PC-3 (cell line): ENCODE results near the gene PPP1R8. TPM values are rescaled to one million over a fixed set of nuclear protein-coding genes. Genes with fewer than 3 reads are reported as not detected.
A peak's percentile ranks its signal among the peaks of the same experiment; 100 is the strongest.

Experiments used
- ATAC-seq: fragments of 200-7000 bp; cut with Tn5 transposase; 2 replicates; pipeline ENCODE4 v1.9.1; 2020; ENCODE audit warnings: mild to moderate bottlenecking, moderate library complexity
- BruUV-seq: library from RNA; stranded (reverse); fragments of 400-500 nt; replicated peaks from 2 replicates; lab custom pipeline; 2021; lab: Mats Ljungman, UMichigan
- CTCF ChIA-PET: fragments of 300-600 bp; sonication (Branson Sonifier 250); formaldehyde crosslinking; loops from one replicate; lab custom pipeline; 2022; ENCODE audit warnings: antibody characterized with exemption; lab: Charles Lee
- POLR2A ChIA-PET: fragments of 300-600 bp; sonication (Branson Sonifier 250); formaldehyde crosslinking; loops from one replicate; lab custom pipeline; 2022; ENCODE audit warnings: antibody characterized with exemption; ENCODE audit not compliant: unreplicated experiment; lab: Charles Lee
- DNase-seq: peaks from one replicate; pipeline ENCODE4 v3.0.0-alpha.2; 2015
- H2AFZ ChIP-seq: fragments of 300-600 bp; sonication (generic); 2 replicates; pipeline ENCODE4 v1.6.0; 2016; ENCODE audit warnings: antibody characterized with exemption, low read length
- H3F3A ChIP-seq: fragments of 300-600 bp; sonication (generic); one replicate; pipeline ENCODE4 v1.6.0; 2017; ENCODE audit warnings: antibody characterized with exemption, low read length, control low read depth, mild to moderate bottlenecking; ENCODE audit not compliant: unreplicated experiment
- H3K27ac ChIP-seq: fragments of 300-600 bp; sonication (generic); 2 replicates; pipeline ENCODE4 v1.5.1; 2016; ENCODE audit warnings: mild to moderate bottlenecking, low read length
- H3K27me3 ChIP-seq: fragments of 300-600 bp; sonication (generic); 2 replicates; pipeline ENCODE4 v1.6.1; 2016; ENCODE audit warnings: low read length, mixed read lengths
- H3K36me3 ChIP-seq: fragments of 300-600 bp; sonication (generic); 2 replicates; pipeline ENCODE4 v1.6.1; 2016; ENCODE audit warnings: low read depth, mixed run types, low read length, mixed read lengths
- H3K4me1 ChIP-seq: fragments of 300-600 bp; sonication (generic); 2 replicates; pipeline ENCODE4 v1.5.1; 2016; ENCODE audit warnings: low read length; ENCODE audit not compliant: insufficient read depth
- H3K4me2 ChIP-seq: fragments of 300-600 bp; sonication (generic); 2 replicates; pipeline ENCODE4 v1.6.0; 2016; ENCODE audit warnings: low read length
- H3K4me3 ChIP-seq: fragments of 300-600 bp; sonication (generic); 2 replicates; pipeline ENCODE4 v1.5.1; 2016; ENCODE audit warnings: mild to moderate bottlenecking, low read length, mixed read lengths
- H3K79me2 ChIP-seq: fragments of 300-600 bp; sonication (generic); 2 replicates; pipeline ENCODE4 v1.6.1; 2017; ENCODE audit warnings: low read length, mixed read lengths
- H3K9ac ChIP-seq: fragments of 300-600 bp; sonication (generic); 2 replicates; pipeline ENCODE4 v1.6.0; 2016; ENCODE audit warnings: mild to moderate bottlenecking, low read length
- H3K9me2 ChIP-seq: fragments of 300-600 bp; sonication (generic); replicated peaks from 2 replicates; pipeline ENCODE4 v1.6.1; 2016; ENCODE audit warnings: mixed run types, low read length, mixed read lengths
- H3K9me3 ChIP-seq: fragments of 300-600 bp; sonication (generic); 2 replicates; pipeline ENCODE4 v1.6.1; 2016; ENCODE audit warnings: low read length, mixed read lengths
- H4K20me1 ChIP-seq: fragments of 300-600 bp; sonication (generic); 2 replicates; pipeline ENCODE4 v1.6.1; 2016; ENCODE audit warnings: low read length, mixed read lengths
- EZH2 ChIP-seq: fragments of 300-600 bp; sonication (generic); IDR thresholded peaks from one replicate; pipeline ENCODE4 v1.6.1; 2017; ENCODE audit warnings: antibody characterized with exemption, mild to moderate bottlenecking, low read length; ENCODE audit not compliant: unreplicated experiment
- EZH2phosphoT487 ChIP-seq: fragments of 300-600 bp; sonication (generic); IDR thresholded peaks from 2 replicates; pipeline ENCODE4 v1.6.1; 2018; ENCODE audit warnings: mild to moderate bottlenecking, antibody characterized with exemption, low read length, borderline replicate concordance
- intact Hi-C: fragments of 100-400 bp; cut with micrococcal nuclease; formaldehyde crosslinking; loops from 2 replicates; pipeline ENCODE4 v1.9.0; 2023
- total RNA-seq: library from RNA; depleted of rRNA; stranded (reverse); fragments of >200 nt; gene quantifications from 2 replicates; pipeline ENCODE4 v1.2.3, GENCODE V29; 2014
- TF ChIP-seq, protein P1 (sequence below): fragments of 300-600 bp; sonication (generic); conservative IDR thresholded peaks from 2 replicates; pipeline ENCODE4 v1.5.1; 2017; ENCODE audit warnings: antibody characterized with exemption, low read depth, mild to moderate bottlenecking, low read length

PPP1R8 gene
- total RNA-seq, 1 experiment from 2014 or later, result 85.0 TPM

DNA sequence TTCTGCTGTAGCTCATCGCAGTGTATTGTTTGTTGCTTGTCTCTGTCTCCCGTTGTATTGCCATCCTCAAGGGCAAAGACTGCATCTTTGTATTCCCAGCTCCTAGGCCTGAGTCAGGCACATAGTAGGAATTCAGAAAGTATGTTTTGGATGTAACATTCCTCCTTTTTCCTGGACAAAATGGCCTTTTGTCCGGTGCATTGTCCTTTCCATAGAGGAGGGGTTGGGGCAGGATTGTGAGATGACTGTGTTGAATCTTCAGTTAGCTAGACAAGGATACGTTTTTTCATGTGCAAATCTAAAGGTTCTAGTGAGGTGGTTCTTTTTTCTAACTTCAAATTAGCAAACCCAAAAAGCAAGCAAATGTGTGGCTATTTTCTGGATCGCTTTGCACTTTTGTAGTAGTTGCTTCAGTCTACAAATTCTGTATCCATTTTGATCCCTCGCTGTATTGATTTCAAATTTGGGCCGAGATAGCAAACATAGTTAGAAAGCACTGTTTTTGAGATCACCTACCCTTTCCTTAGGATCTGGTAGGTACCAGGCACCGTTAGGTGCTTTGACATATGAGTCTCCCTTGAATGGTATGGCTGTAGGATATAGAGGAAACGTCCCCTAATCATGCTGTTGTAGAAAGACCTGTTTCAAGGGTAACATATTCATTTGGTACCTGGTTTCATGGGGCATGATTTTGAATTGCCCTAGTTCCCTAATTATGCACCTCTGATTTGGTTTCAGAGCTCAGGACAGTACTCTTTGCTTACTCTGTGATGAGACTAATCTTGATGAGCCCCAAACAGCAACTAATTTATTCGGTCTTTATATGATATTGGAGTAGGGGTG lies 1.2 kb downstream of the PPP1R8 start:
- no TSS peak for BruUV-seq
- intact Hi-C loops, result loop anchor here (5.0 kb wide), 1 partner anchor 159 kb away; the partner anchor contains the start of gene IFI6
- H3K4me2 ChIP-seq, result peak overlapping the region; percentile 86

DNA sequence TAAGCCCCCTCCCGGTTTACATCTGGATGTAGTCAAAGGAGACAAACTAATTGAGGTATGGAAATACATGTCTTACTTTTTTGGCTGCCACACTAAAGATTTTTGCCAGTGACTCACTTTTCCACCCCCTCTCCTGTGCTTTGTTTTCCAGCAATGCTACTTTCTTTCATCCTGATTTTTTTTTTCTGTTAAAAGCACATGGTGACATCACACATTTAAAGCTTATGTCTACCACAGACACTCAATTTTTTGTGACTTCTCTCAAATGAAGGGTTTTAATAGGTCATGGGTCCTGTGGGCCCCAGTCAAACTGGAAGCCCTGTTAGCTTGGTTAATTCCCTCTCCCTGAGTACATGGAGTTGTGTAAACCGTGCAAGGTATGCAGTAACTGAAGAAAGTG lies 2.2 kb downstream of the PPP1R8 start:
- intact Hi-C loops, result loop anchor here (5.0 kb wide), 1 partner anchor 160 kb away; the partner anchor contains the start of gene IFI6
- ATAC-seq (no peak), DNase-seq (peak; percentile 25)
- H3K9ac ChIP-seq, result no peak overlapping the region
- no peaks in the 10 kb centered on the region for H3K9me2 ChIP-seq
- ChIA-PET POLR2A (interaction anchor here (0.6 kb wide), 1 partner anchor 810 kb away, joined by 4 read pairs; no protein-coding TSS in a partner anchor), CTCF (no interaction called here)
- peaks cover 62% of the 10 kb centered on the region for H3K79me2 ChIP-seq
- peaks cover 21% of the 10 kb centered on the region for H3K36me3 ChIP-seq
- H3K27me3 ChIP-seq, result no peaks in the 10 kb centered on the region
- no peak for TF ChIP-seq EZH2phosphoT487
- TF ChIP-seq, protein P1, sequence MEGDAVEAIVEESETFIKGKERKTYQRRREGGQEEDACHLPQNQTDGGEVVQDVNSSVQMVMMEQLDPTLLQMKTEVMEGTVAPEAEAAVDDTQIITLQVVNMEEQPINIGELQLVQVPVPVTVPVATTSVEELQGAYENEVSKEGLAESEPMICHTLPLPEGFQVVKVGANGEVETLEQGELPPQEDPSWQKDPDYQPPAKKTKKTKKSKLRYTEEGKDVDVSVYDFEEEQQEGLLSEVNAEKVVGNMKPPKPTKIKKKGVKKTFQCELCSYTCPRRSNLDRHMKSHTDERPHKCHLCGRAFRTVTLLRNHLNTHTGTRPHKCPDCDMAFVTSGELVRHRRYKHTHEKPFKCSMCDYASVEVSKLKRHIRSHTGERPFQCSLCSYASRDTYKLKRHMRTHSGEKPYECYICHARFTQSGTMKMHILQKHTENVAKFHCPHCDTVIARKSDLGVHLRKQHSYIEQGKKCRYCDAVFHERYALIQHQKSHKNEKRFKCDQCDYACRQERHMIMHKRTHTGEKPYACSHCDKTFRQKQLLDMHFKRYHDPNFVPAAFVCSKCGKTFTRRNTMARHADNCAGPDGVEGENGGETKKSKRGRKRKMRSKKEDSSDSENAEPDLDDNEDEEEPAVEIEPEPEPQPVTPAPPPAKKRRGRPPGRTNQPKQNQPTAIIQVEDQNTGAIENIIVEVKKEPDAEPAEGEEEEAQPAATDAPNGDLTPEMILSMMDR, result no peak
- TF ChIP-seq EZH2, result no peak
- peaks cover 19% of the 10 kb centered on the region for H3K4me1 ChIP-seq
- H3K4me2 ChIP-seq, result peak overlapping the region; percentile 86
- H3K9me3 ChIP-seq, result no peaks in the 10 kb centered on the region
- peaks cover 8% of the 10 kb centered on the region for H4K20me1 ChIP-seq
- no peak overlapping the region for H3K27ac ChIP-seq
- no peak overlapping the region for H2AFZ ChIP-seq
- no TSS peak for BruUV-seq
- peak overlapping the region; percentile 95 for H3K4me3 ChIP-seq
- H3F3A ChIP-seq, result no peaks in the 10 kb centered on the region

More for the DNA sequence above, 1.2 kb downstream of the PPP1R8 start:
- H4K20me1 ChIP-seq, result peaks cover 8% of the 10 kb centered on the region
- H3K36me3 ChIP-seq, result peaks cover 19% of the 10 kb centered on the region
- DNase-seq (no peak), ATAC-seq (peak; percentile 3; the same call in 1 of the 2 replicates)
- peaks cover 19% of the 10 kb centered on the region for H3K4me1 ChIP-seq
- no peaks in the 10 kb centered on the region for H3K27me3 ChIP-seq
- ChIA-PET POLR2A (interaction anchor here (1.3 to 1.5 kb wide), 2 partner anchors 59 to 106 kb away, joined by 4 to 11 read pairs; partner anchors contain the start of genes FAM76A and STX12), CTCF (no interaction called here)
- H3K9me2 ChIP-seq, result no peaks in the 10 kb centered on the region
- H3K79me2 ChIP-seq, result peaks cover 60% of the 10 kb centered on the region
- peak overlapping the region; percentile 95 for H3K4me3 ChIP-seq
- no peaks in the 10 kb centered on the region for H3F3A ChIP-seq
- H2AFZ ChIP-seq, result peak overlapping the region; percentile 92; the same call in 1 of the 2 replicates
- H3K9me3 ChIP-seq, result no peaks in the 10 kb centered on the region
- peak overlapping the region; percentile 99 for H3K9ac ChIP-seq
- no peak overlapping the region for H3K27ac ChIP-seq
- TF ChIP-seq EZH2phosphoT487 (no peak), EZH2 (no peak)
- TF ChIP-seq, protein P1, result no peak
